Hematopoietic multipotent progenitor cell treated with erythropoietin and hydrocortisone succinate and interleukin-3 and kit ligand, for 6 days (in vitro differentiated cells): ENCODE measurements around the gene XPO6.
A peak's percentile ranks its signal among the peaks of the same experiment; 100 is the strongest.

Source experiments
- DNase-seq: peaks from one replicate; pipeline ENCODE4 v3.0.0-alpha.2; 2015

Gene XPO6

GRCh38 chr16:28086186-28087139 is 125.3 kb downstream of the XPO6 start:
- DNase-seq: no peak

GRCh38 chr16:28085389-28086171 is 126.2 kb downstream of the XPO6 start:
- DNase-seq: no peak

GRCh38 chr16:28084209-28084608 is 127.6 kb downstream of the XPO6 start:
- no peak for DNase-seq

GRCh38 chr16:28082624-28083023 is 129.1 kb downstream of the XPO6 start:
- DNase-seq: no peak

- DNase-seq: no peak
Observed at GRCh38 chr16:28081391-28081968, 130.3 kb downstream of the XPO6 start.

GRCh38 chr16:28078261-28078660 is 133.5 kb downstream of the XPO6 start:
- DNase-seq: no peak

- DNase-seq: no peak
Observed at GRCh38 chr16:28073836-28074235, 137.9 kb downstream of the XPO6 start.

- no peak for DNase-seq
Observed at GRCh38 chr16:28072087-28072486, 139.7 kb downstream of the XPO6 start.

- no peak for DNase-seq
Observed at GRCh38 chr16:28069971-28070794, 141.6 kb downstream of the XPO6 start.

GRCh38 chr16:28068976-28069375 is 142.8 kb downstream of the XPO6 start:
- DNase-seq: no peak

GRCh38 chr16:28067604-28068379 is 144.0 kb downstream of the XPO6 start:
- no peak for DNase-seq

GRCh38 chr16:28064706-28065249 is 147.0 kb downstream of the XPO6 start:
- DNase-seq: no peak

GRCh38 chr16:28064150-28064549 is 147.6 kb downstream of the XPO6 start:
- DNase-seq: no peak

GRCh38 chr16:28063591-28064061 is 148.1 kb downstream of the XPO6 start, which contains the start of gene GSG1L:
GSG1L (minus strand) TSS chr16:28063714; CDS start chr16:28063424, 290 bp downstream.
- DNase-seq: peak; percentile 24

- peak; percentile 24 for DNase-seq
Observed at GRCh38 chr16:28062847-28063521, 148.8 kb downstream of the XPO6 start.

- DNase-seq: no peak
Observed at GRCh38 chr16:28062261-28062846, 149.4 kb downstream of the XPO6 start.

GRCh38 chr16:28061352-28062101 is 150.2 kb downstream of the XPO6 start:
- no peak for DNase-seq

GRCh38 chr16:28059841-28060575 is 151.8 kb downstream of the XPO6 start:
- no peak for DNase-seq
